Measurements from ENCODE around the gene NUCKS1. TPM values are rescaled to one million over a fixed set of nuclear protein-coding genes. Genes with fewer than 3 reads are reported as not detected.

Gene NUCKS1
- polyA plus RNA-seq, 1 of the 3 experiments (the other 2 are of a cell fraction): 25.4 TPM

- no peaks in the 10 kb centered on the region for H3K79me2 ChIP-seq (ENCODE audit: insufficient read depth)
- no peak overlapping the region for H3K4me2 ChIP-seq
- H3K9ac ChIP-seq: no peak overlapping the region
- ChIA-PET POLR2A (no interaction called here), CTCF (interaction anchor here (1.1 to 2.4 kb wide), 2 partner anchors 9 to 193 kb away, joined by 3 to 23 read pairs; no protein-coding TSS in a partner anchor)
- no peaks in the 10 kb centered on the region for H4K20me1 ChIP-seq (ENCODE audit: insufficient read depth)
- no peak overlapping the region for H2AFZ ChIP-seq (ENCODE audit: low read depth)
- H3K36me3 ChIP-seq (replicated peaks in 1 of 2; ENCODE audit: control insufficient read depth in 1 of 2, insufficient read depth in 2 of 2, low read length in 1 of 2): no peaks in the 10 kb centered on the region
- TF ChIP-seq FOSL2 (IDR thresholded peaks at IDR 0.05; ENCODE audit: borderline replicate concordance, low read depth): no peak
- TF ChIP-seq ELF1 (IDR thresholded peaks at IDR 0.05): no peak
- no peak for TF ChIP-seq IRF3 (IDR thresholded peaks at IDR 0.05; ENCODE audit: low read depth, low read length)
- TF ChIP-seq GATA2 (CRISPR knock-in tag; IDR thresholded peaks at IDR 0.05): no peak
- TF ChIP-seq RXRA (IDR thresholded peaks at IDR 0.05; ENCODE audit: borderline replicate concordance, low read depth): no peak
- TF ChIP-seq EZH2phosphoT487 (IDR thresholded peaks at IDR 0.05; ENCODE audit: borderline replicate concordance, low read depth): no peak
- no peak for TF ChIP-seq USF2 (IDR thresholded peaks at IDR 0.05; ENCODE audit: borderline replicate concordance, low read depth, low read length)
- TF ChIP-seq RCOR1 (IDR thresholded peaks at IDR 0.05; ENCODE audit: low read length): no peak
- no peak for TF ChIP-seq TAF1 (IDR thresholded peaks at IDR 0.05; ENCODE audit: borderline replicate concordance, low read depth, low read length)
- no peak for TF ChIP-seq JUND (IDR thresholded peaks at IDR 0.05)
- TF ChIP-seq SMC3 (IDR thresholded peaks at IDR 0.05; ENCODE audit: low read depth, low read length): no peak
- no peak for TF ChIP-seq SIN3A (IDR thresholded peaks at IDR 0.05; ENCODE audit: borderline replicate concordance, low read depth, low read length)
- no peak for TF ChIP-seq EP300 (IDR thresholded peaks at IDR 0.05; ENCODE audit: borderline replicate concordance in 1 of 2, low read depth in 1 of 2, low read length in 1 of 2)
- TF ChIP-seq TEAD4 (IDR thresholded peaks at IDR 0.05; ENCODE audit: borderline replicate concordance, insufficient read depth): no peak
- TF ChIP-seq MXI1 (IDR thresholded peaks at IDR 0.05; ENCODE audit: low read depth, low read length): no peak
- no peak for TF ChIP-seq TCF12 (IDR thresholded peaks at IDR 0.05)
- no peak for TF ChIP-seq FOXJ3 (CRISPR knock-in tag; IDR thresholded peaks at IDR 0.05)
- TF ChIP-seq NRF1 (IDR thresholded peaks at IDR 0.05; ENCODE audit: low read depth, low read length): no peak
- TF ChIP-seq MAX (IDR thresholded peaks at IDR 0.05; ENCODE audit: low read depth): no peak
- TF ChIP-seq POLR2AphosphoS5 (IDR thresholded peaks at IDR 0.05; ENCODE audit: low read depth, low read length): no peak
- H3K27ac ChIP-seq (ENCODE audit: low read depth in 2 of 2, low read length in 1 of 2): no peak overlapping the region
- no peaks in the 10 kb centered on the region for H3K9me3 ChIP-seq
- H3K4me3 ChIP-seq (ENCODE audit: low read depth in 2 of 2, low read length in 1 of 2): no peak overlapping the region
- no peaks in the 10 kb centered on the region for H3K27me3 ChIP-seq (ENCODE audit: insufficient read depth)
- peaks cover 0 to 5% of the 10 kb centered on the region in 2 experiments; a peak in 1 of 4 replicates for H3K4me1 ChIP-seq (ENCODE audit: control insufficient read depth in 1 of 2, insufficient read depth in 2 of 2, low read depth in 1 of 2, low read length in 1 of 2)
- no peaks in the 10 kb centered on the region for H3K9me2 ChIP-seq
- no peak for DNase-seq
- H3F3A ChIP-seq (replicated peaks; ENCODE audit: insufficient read depth): no peaks in the 10 kb centered on the region
These were observed 33.4 kb upstream of the NUCKS1 start for GRCh38 chr1:205783433-205783795.
